GM18858 (cell line): ENCODE data around the gene ABHD14A.

Source experiments
- ATAC-seq: cut with Tn5 transposase; IDR thresholded peaks from one replicate; pipeline ENCODE4 v1.9.1; 2021; ENCODE audit not compliant: unreplicated experiment

Gene ABHD14A

DNA sequence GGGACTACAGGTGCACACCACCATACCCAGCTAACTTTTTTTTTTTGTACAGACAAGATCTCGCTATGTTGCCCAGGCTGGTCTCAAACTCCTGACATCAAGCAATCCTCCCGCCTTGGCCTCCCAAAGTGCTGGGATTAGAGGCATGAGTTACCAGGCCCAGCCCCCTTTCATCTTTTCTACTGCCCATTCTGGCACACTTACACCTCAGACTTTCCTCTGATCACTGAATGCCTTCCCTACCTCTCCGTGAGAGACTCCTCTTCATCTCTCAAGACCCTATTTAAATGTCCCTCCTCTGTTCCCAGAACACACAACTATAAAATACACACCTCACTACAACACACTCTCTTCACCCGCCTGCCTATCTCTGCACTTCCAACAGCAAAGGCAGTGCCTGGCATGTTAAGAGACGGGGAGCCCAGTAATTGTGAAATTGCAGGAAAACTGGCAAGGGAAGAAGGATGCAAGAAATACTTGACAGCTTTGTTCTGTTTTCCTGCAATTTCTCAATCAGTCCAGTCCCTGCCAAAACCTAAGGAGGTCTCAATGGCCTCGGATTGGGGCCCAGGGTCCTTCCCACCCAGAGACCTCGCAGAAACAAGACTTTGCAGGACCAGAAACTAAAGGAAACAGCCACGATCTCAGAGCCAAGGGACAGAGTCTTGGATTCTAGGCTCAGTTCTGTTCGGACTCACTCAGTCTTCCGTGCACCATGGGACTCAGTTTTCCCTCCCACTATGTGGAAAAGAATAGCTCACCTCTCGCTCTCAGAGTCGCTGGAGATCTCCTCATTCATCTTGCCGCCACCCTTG is 34.0 kb upstream of the ABHD14A start:
- ATAC-seq = no peak

GRCh38 chr3:51941463-51941797 is 33.4 kb upstream of the ABHD14A start:
- no peak for ATAC-seq

- ATAC-seq = peak; percentile 89
These were observed 32.9 kb upstream of the ABHD14A start, which contains the start of the genes PARP3 and RRP9 for GRCh38 chr3:51941798-51942602. Gene PARP3, plus strand, starts transcription at chr3:51942363. Its CDS starts 993 bp downstream, at chr3:51943356. Gene RRP9, minus strand, starts transcription at chr3:51941904. Its CDS starts 37 bp downstream, at chr3:51941867.

GRCh38 chr3:51942603-51943450 is 32.0 kb upstream of the ABHD14A start:
- ATAC-seq = peak; percentile 26

DNA sequence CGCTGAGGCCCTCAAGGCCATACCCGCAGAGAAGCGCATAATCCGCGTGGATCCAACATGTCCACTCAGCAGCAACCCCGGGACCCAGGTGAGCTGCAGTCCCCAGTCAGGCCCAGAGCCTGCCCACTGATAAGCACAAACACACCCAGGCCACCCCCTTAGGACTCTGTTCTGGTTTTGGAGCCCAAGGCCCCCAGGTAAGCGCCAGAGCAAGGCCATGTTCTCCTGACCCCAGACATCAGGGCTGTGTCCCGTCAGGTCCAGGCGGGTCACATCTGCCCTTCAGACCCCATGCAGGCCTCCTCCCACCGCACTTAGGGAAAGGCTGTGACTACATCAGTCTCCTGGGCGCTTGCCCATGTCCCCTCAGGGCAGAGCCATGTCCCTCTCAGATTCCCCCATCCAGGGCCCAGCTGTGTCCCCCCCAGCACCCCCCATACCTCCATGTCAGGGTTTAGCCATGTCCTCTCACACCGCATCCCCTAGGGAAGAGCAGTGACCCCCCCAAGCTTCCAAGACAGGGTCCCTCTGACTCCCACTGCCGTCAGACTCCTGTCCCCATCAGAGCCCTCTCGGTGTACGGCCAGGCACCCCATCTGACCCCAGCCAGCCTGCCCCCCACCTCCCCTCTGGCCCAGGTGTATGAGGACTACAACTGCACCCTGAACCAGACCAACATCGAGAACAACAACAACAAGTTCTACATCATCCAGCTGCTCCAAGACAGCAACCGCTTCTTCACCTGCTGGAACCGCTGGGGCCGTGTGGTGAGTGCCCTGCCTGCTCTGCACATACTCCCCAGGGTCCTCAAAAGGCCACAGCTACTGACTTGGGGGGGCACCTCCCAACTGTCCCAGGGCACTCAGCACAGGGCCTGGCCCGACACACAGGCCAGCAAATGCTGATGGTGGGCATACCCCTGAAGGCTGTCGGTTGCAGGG is 31.1 kb upstream of the ABHD14A start:
- no peak for ATAC-seq

DNA sequence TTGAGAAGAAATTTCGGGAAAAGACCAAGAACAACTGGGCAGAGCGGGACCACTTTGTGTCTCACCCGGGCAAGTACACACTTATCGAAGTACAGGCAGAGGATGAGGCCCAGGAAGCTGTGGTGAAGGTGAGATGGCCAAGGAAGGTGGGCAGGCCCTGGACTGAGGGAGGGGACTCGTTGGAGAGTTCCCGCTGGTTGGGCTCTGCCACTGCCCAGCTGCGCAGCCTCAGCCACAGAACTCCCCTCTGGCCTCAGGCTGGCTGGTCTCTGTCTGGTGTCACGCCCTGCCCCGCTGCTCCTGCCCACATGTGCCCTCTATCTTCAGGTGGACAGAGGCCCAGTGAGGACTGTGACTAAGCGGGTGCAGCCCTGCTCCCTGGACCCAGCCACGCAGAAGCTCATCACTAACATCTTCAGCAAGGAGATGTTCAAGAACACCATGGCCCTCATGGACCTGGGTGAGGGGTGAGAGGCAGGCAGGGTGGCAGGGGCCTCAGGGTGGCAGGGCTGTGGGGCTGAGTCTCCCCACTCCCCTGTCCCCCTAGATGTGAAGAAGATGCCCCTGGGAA is 30.3 kb upstream of the ABHD14A start:
- no peak for ATAC-seq

DNA sequence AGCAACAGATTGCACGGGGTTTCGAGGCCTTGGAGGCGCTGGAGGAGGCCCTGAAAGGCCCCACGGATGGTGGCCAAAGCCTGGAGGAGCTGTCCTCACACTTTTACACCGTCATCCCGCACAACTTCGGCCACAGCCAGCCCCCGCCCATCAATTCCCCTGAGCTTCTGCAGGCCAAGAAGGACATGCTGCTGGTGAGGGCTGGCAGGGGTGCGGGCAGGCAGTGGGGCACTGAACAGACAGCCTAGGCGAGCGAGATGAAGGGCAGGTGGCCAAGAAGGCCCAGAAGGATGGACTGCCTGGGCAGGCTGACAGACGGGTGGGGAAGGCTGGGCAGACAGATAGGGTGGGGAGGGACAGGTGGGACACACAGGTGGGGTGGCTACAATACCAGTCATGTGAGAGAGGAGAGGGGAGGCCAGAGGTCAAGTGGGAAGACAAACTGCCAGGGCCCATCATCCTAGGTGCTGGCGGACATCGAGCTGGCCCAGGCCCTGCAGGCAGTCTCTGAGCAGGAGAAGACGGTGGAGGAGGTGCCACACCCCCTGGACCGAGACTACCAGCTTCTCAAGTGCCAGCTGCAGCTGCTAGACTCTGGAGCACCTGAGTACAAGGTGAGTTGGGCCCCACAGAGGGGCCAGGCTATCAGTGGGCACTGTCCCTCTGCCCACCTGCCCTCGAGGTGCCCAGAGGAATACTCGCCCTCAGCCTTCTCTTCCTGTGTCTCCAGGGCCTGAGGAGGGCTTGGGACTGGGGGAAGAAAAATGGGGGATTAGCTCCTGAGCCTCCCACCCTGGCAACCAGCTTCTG is 29.6 kb upstream of the ABHD14A start:
- no peak for ATAC-seq

- no peak for ATAC-seq
These were observed 28.7 kb upstream of the ABHD14A start for GRCh38 chr3:51945926-51946705.

DNA sequence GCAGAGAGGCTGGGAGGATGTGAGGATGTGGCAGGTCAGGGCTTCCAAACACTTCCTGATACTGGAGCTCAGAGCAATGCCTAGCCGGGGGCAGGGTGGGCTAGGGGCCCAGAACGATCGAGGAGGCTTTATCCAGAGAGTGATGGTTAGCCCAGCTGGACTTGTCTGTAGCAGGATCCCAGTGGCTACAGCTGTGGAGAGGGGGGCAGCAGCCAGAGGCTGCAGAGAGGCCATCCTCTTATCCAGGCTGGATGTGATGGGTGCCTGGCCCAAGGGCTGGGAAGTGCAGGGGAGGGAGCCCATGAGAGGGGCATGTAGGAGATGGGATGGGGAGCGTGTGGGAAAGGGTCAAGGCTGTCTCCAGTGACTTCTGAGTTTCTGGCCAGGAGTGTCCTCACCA is 28.1 kb upstream of the ABHD14A start:
- ATAC-seq = no peak

DNA sequence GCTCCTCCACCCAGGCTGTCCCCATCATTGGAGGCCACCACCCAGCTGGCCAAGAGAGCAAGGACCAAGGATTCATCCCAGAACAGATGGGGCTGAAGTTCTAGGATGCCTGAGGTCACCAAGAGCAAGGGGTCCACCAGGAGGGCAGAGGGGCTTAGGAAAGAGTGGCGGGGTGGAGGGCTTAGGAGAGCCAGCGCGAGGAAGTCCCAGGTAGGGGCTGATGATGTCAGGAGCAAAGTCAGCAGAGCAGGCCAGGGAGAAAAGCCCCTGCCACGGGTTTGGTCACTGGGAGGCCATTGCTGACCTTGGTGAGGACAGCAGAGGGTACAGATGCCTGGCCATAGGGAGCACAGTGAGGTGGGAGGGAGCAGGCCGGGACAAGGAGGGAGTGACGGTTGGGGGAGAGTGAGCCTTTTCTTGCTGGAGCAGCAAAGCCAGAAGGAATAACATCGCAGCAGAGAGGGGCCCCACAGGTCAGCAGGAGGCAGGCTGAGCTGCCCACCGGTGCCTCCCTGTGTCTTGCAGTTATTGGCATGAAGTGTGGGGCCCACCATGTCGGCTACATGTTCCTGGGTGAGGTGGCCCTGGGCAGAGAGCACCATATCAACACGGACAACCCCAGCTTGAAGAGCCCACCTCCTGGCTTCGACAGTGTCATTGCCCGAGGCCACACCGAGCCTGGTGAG is 27.5 kb upstream of the ABHD14A start:
- no peak for ATAC-seq

GRCh38 chr3:51948016-51948580 is 26.8 kb upstream of the ABHD14A start:
- no peak for ATAC-seq

- no peak for ATAC-seq
These were observed 25.7 kb upstream of the ABHD14A start for GRCh38 chr3:51949121-51949520.

DNA sequence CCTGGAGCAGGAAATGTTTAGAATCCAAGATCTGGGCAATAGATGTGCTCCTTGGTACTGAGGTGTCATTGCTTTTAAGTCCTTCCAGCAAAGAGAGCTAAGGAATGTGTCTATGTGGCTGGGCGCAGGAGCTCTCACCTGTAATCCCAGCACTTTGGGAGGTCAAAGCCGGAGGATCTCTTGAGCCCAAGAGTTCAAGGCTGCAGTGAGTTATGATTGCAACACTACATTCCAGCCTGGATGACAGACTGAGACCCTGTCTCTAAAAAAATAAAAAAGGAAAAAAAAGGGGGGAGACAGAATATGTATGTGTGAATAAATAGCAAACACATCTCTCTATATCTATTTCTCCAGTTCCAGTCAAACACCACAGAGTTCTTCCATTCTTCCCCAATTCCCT is 24.0 kb upstream of the ABHD14A start:
- no peak for ATAC-seq

GRCh38 chr3:51953445-51953844 is 21.4 kb upstream of the ABHD14A start:
- no peak for ATAC-seq

DNA sequence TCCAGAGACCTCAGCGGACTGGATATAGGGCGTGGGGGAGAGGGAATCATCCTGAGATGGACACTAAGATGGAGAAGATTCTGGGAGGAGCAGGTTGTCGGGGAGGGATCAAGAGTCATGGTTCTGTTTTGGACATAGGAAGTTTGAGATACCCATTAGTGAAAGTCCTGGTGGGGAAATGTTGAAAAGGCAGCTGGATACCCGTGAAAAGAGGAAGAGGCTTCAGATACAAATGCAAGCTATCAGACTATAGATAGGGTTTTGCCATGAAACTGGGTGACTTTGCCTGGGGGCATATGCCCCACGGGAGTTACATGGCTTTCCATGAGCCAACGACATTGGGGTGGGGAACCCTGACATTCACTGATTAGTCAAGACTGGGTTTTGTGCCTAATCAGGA is 20.8 kb upstream of the ABHD14A start:
- no peak for ATAC-seq

DNA sequence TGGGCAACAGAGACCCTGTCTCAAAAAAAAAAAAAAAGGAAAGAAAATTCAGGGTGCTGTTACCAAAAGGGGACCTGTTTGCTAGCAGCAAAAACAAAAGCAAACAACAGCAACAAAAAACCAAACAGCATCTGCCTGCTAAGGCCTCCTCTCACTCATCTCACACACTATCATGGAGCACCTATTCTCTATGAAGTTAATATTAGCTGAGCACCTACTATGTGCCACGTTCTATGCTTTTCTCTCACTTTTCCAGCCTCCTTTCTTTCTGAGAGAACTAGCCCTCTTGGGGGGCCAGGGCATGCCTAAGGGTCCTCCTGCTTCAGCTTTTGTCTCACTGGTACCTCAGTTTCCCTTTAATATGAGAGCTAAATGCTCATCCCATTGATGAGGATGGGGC is 20.2 kb upstream of the ABHD14A start:
- no peak for ATAC-seq

- no peak for ATAC-seq
These were observed 19.5 kb upstream of the ABHD14A start, which contains the start of gene GPR62 for GRCh38 chr3:51955175-51955892. Gene GPR62, plus strand, starts transcription at chr3:51955381. Its CDS starts 272 bp downstream, at chr3:51955653.
